Fibroblast of lung (primary cell): ENCODE results near the gene CDC34.

Experiments
- CTCF ChIP-seq, 2 donors: IDR thresholded peaks in 1 of 2; conservative IDR thresholded peaks in 1 of 2; 1 replicate in 1 of 2; 2 replicates in 1 of 2; pipeline ENCODE4 v1.5.1; 2011 to 2012; ENCODE audit warnings: low read length in 2 of 2, control low read depth in 1 of 2, inconsistent platforms in 1 of 2, low read depth in 1 of 2, mild to moderate bottlenecking in 1 of 2
- EZH2 ChIP-seq: IDR thresholded peaks from 2 replicates; pipeline ENCODE4 v1.5.1; 2012; ENCODE audit warnings: low read length, control low read depth, mild to moderate bottlenecking; ENCODE audit errors: missing control alignments

GRCh38 chr19:485077-485476 is 46.5 kb upstream of the CDC34 start:
- no peak for TF ChIP-seq CTCF (conservative IDR thresholded peaks at IDR 0.05 in 1 of 2, IDR thresholded peaks at IDR 0.05 in 1 of 2; ENCODE audit: low read depth in 1 of 2, low read length in 2 of 2)
- no peak for TF ChIP-seq EZH2
